A673 (cell line): ENCODE measurements around the gene WDFY3. TPM values are rescaled to one million over a fixed set of nuclear protein-coding genes. Genes with fewer than 3 reads are reported as not detected.

Experiments
- BruUV-seq: library from RNA; stranded (reverse); fragments of 400-500 nt; replicated peaks from 2 replicates; lab custom pipeline; 2021; lab: Mats Ljungman, UMichigan
- CTCF ChIA-PET: fragments of 300-600 bp; sonication (Branson Sonifier 250); formaldehyde crosslinking; loops from one replicate; lab custom pipeline; 2022; ENCODE audit warnings: antibody characterized with exemption; lab: Charles Lee
- POLR2A ChIA-PET: fragments of 300-600 bp; sonication (Branson Sonifier 250); formaldehyde crosslinking; loops from one replicate; lab custom pipeline; 2022; ENCODE audit warnings: antibody characterized with exemption; ENCODE audit not compliant: low non-redundant PET; lab: Charles Lee
- DNase-seq: peaks from one replicate; pipeline ENCODE4 v3.0.0-alpha.2; 2015; ENCODE audit warnings: low spot score
- H3K27ac ChIP-seq: fragments of 200-600 bp; sonication (generic); 2 replicates; pipeline ENCODE4 v1.5.1; 2016; ENCODE audit warnings: mixed run types, low read depth, mild to moderate bottlenecking, mixed read lengths, antibody characterized with exemption, low read length; ENCODE audit not compliant: poor library complexity, severe bottlenecking
- H3K27me3 ChIP-seq: fragments of 200-600 bp; sonication (generic); replicated peaks from 2 replicates; pipeline ENCODE4 v1.6.1; 2017; ENCODE audit warnings: mixed run types, low read depth, mild to moderate bottlenecking, mixed read lengths, antibody characterized with exemption, low read length; ENCODE audit not compliant: insufficient read depth, poor library complexity
- H3K36me3 ChIP-seq: fragments of 200-600 bp; sonication (generic); 2 replicates; pipeline ENCODE4 v1.6.1; 2016; ENCODE audit warnings: mixed run types, mild to moderate bottlenecking, mixed read lengths, antibody characterized with exemption, low read length; ENCODE audit not compliant: insufficient read depth, poor library complexity, severe bottlenecking
- H3K4me1 ChIP-seq: fragments of 200-600 bp; sonication (generic); 2 replicates; pipeline ENCODE4 v1.6.1; 2017; ENCODE audit warnings: mixed run types, mild to moderate bottlenecking, mixed read lengths, antibody characterized with exemption, low read length; ENCODE audit not compliant: insufficient read depth, poor library complexity, severe bottlenecking
- H3K4me3 ChIP-seq: fragments of 200-600 bp; sonication (generic); 2 replicates; pipeline ENCODE4 v1.5.1; 2016; ENCODE audit warnings: low read depth, mixed run types, mild to moderate bottlenecking, mixed read lengths, low read length; ENCODE audit not compliant: poor library complexity, severe bottlenecking
- H3K9me3 ChIP-seq: fragments of 200-600 bp; sonication (generic); 2 replicates; pipeline ENCODE4 v1.6.1; 2016; ENCODE audit warnings: mixed run types, low read depth, mild to moderate bottlenecking, mixed read lengths, antibody characterized with exemption, low read length; ENCODE audit not compliant: poor library complexity, severe bottlenecking
- CTCF ChIP-seq: fragments of 300-800, 200-600 bp; sonication (generic); conservative IDR thresholded peaks from 2 replicates; pipeline ENCODE4 v1.5.1; 2017; ENCODE audit warnings: low read depth, mild to moderate bottlenecking, antibody characterized with exemption, low read length, moderate library complexity, mixed read lengths
- EZH2 ChIP-seq: fragments of 200-600 bp; sonication (generic); IDR thresholded peaks from 2 replicates; pipeline ENCODE4 v1.6.1; 2017; ENCODE audit warnings: borderline replicate concordance, low read depth, mild to moderate bottlenecking, mixed read lengths, antibody characterized with exemption, low read length; ENCODE audit not compliant: poor library complexity, severe bottlenecking
- intact Hi-C: fragments of 100-400 bp; cut with micrococcal nuclease; formaldehyde crosslinking; loops from one replicate; pipeline ENCODE4 v1.10.0; 2022; ENCODE audit not compliant: unreplicated experiment
- total RNA-seq: library from RNA; stranded (reverse); gene quantifications from 2 replicates; pipeline ENCODE4 v1.2.3, GENCODE V29; 2021

Gene WDFY3
- total RNA-seq, 1 experiment from 2014 or later: 43.4 TPM

- H3K9me3 ChIP-seq: no peaks in the 10 kb centered on the region
- CTCF ChIA-PET: no interaction called here
- peaks cover 11% of the 10 kb centered on the region for H3K4me1 ChIP-seq
- H3K27me3 ChIP-seq: no peaks in the 10 kb centered on the region
- H3K4me3 ChIP-seq: no peak overlapping the region
- no peak for TF ChIP-seq CTCF
- TF ChIP-seq EZH2: no peak
- DNase-seq: no peak
- intact Hi-C loops: no loop called here
- no TSS peak for BruUV-seq
- no peak overlapping the region for H3K27ac ChIP-seq
- H3K36me3 ChIP-seq: no peaks in the 10 kb centered on the region
- POLR2A ChIA-PET: no interaction called here
Measured at GRCh38 chr4:84954982-84955567, 11.4 kb downstream of the WDFY3 start.

- Histone ChIP-seq H3K4me1 (peaks cover 8% of the 10 kb centered on the region), H3K27me3 (no peaks in the 10 kb centered on the region), H3K27ac (no peak overlapping the region), H3K9me3 (no peaks in the 10 kb centered on the region), H3K36me3 (no peaks in the 10 kb centered on the region), H3K4me3 (no peak overlapping the region)
- DNase-seq: no peak
- intact Hi-C loops: no loop called here
- BruUV-seq: no TSS peak
- ChIA-PET POLR2A (no interaction called here), CTCF (no interaction called here)
- TF ChIP-seq CTCF: no peak
Measured at GRCh38 chr4:84952776-84953175, 13.7 kb downstream of the WDFY3 start.

- no peaks in the 10 kb centered on the region for H3K9me3 ChIP-seq
- TF ChIP-seq CTCF (no peak), EZH2 (no peak)
- intact Hi-C loops: no loop called here
- H3K36me3 ChIP-seq: no peaks in the 10 kb centered on the region
- H3K27me3 ChIP-seq: no peaks in the 10 kb centered on the region
- H3K27ac ChIP-seq: no peak overlapping the region
- BruUV-seq: no TSS peak
- ChIA-PET CTCF (no interaction called here), POLR2A (no interaction called here)
- no peak overlapping the region for H3K4me3 ChIP-seq
- DNase-seq: no peak
- peaks cover 8% of the 10 kb centered on the region for H3K4me1 ChIP-seq
Measured at GRCh38 chr4:84952004-84952403, 14.5 kb downstream of the WDFY3 start.
